Endometrium (tissue), 2 donors: Measurements from ENCODE around the gene KCNH1.
"Not testable (repeated sequence)": the region's sequence is repeated elsewhere in the genome, so short reads cannot be mapped to it uniquely, and the experiment has no call there.

Experiments used
- FAIRE-seq: peaks from 2 replicates; lab custom pipeline; 2012; peaks lifted over from hg19 to GRCh38; lab: Jason Lieb, UNC
- donor health status: control.
- donor health status: control.

The KCNH1 gene

DNA sequence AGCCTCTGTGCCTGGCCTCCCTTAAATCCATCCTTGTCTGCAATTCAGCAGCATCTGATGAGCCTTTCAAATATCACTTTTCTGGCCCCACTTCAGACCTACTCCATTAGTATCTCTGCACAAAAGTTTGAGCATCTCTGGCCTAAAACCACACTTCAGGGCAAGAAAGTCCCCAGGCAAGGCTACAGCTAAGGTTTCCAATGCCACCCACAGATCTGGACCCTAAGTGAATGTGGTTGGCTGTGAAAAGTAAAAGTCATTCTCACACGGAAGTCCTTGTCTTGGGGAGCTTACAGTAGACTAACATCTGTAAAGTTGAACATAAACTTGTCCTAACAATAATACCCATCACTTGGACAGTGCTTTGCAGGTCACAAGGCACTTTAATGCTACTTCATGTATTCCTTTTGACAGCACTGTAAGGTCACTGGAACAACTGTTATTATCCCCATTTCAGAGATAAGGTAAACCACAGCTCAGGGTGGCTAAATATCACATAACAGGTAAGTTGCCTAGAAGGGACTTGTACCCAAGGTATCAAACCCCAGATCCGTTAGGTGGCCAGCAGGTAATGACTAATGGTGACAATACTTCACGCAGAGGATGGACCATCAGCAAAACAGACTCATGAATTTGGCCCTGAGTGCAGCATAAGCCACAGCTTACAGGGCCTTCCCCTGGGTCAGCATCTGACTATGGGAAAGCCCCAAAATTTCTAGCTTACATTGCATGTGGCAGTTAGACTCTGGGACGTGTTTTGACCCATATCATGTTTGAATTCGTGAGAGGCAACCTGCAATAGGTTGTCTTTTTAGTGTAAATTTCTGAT lies 449.3 kb downstream of the KCNH1 start:
- no peak for FAIRE-seq

DNA sequence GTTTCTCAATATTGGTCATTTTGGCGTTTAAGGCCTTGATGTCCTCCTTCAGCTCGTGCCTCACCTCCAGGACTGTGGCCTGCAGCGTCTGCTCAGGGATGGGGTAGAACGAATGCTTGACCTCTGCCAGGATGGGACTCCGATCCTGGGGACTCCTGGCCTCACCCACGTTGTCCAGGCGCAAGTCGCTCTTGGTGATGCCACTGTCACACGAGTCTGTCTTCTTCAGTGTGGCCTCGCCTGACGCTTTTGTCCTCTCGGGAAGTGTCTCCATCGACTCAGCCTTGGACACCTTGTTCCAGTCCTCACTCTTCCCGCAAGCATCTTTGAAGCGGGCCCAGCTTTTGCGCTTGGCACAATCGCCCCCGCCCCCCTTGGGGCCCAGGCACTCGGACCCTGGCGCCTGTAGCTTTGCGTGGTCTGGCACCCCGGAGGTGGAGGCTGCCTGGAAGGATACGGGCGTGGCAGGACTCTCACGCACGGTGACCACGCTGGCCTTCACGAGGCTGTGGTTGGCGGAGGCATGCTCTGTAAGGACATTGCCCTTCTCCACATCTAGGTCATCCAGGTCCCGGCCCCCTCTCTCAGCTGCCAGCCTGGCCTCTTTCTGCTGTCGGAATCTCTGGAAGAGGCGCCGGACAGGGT lies 450.4 kb downstream of the KCNH1 start:
- no peak for FAIRE-seq

- FAIRE-seq, result no peak
Measured at GRCh38 chr1:210681158-210681557, 452.8 kb downstream of the KCNH1 start.

DNA sequence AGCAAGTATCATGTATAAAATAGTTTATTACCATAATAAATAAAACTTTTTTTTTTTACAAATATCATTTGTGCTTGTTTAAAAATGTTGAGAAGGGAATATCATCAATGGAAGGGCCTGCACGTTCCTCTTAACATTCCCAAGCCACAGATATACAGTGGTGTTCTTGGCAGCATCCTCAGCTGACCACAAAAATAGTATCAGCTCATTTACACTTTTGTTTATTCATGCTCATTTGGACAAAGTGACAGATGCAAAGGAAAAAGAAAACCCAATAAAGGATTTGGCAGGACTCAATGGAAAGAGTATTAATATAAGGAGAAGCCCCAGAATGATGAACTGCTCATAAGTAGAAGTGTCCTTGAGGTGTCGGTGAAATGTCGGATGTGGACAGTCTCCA lies 455.6 kb downstream of the KCNH1 start:
- no peak for FAIRE-seq

- FAIRE-seq, result no peak
Measured at GRCh38 chr1:210677533-210677932, 456.4 kb downstream of the KCNH1 start.

GRCh38 chr1:210676539-210676938 lies 457.4 kb downstream of the KCNH1 start:
- no peak for FAIRE-seq

- no peak for FAIRE-seq
Measured at GRCh38 chr1:210674151-210674550, 459.8 kb downstream of the KCNH1 start.

GRCh38 chr1:210669951-210670350 lies 464.0 kb downstream of the KCNH1 start:
- no peak for FAIRE-seq

DNA sequence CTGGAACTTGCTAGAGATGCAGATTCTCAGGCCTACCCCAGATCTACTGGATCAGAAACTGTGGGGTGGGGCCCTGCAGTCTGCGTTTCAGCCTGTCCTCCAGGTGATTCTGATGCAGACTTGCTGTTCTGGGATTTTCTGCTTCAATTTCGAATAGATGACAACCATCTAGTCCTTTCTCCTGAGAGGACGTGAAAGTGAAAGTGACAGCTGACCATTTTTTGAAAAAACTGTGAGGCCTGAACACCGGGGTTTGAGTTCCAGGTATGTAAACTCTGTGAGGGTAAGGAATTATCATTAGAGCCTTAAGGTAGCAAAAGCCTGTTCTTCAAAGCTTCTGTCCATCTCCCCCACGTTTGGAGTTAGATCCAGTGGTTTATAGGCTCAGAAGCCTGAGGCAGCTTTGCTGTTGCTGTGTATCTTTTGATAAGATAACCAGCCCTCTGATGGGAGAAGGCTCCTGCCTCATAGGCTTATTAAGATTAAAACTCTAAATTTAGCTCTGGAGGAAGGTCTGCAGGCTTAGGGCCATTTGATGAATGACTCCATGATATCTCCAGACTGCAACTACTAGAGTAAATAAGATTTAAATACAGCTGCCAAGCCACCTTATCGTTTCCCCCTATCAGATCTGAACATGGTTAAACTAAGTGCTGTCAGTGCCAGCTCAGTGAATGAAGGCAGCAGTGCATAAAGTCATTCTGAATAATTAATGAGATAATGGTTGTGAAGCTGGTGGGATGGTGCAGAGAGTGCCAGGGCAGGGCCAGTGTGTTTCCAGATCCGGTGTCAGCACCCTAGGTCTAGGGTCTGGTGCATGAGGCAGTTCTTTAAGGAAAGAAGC lies 470.0 kb downstream of the KCNH1 start:
- no peak for FAIRE-seq

GRCh38 chr1:210662291-210663050 lies 471.5 kb downstream of the KCNH1 start:
- FAIRE-seq, result no peak

- FAIRE-seq, result not testable (repeated sequence)
Measured at GRCh38 chr1:210661520-210661919, 472.4 kb downstream of the KCNH1 start.

- no peak for FAIRE-seq
Measured at GRCh38 chr1:210657806-210658205, 476.1 kb downstream of the KCNH1 start.

DNA sequence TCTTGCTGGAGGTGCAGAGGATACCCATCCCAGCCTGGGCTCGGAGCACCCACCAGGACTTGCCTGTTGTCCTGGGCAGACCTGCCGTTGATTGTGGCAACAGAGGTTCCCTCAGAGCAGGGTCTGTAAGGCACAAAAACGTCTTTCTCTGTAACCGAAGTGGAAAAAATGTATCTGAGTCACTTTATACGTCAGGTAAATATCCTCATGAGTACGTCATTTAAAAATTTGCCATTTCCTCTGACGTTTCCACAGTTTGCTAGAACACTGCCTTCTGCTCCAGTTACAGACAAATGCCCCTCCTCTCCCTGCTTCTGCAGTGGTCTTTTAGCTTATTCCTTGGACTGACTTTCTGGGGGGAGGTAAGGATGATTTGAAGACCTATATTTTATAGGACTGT lies 478.4 kb downstream of the KCNH1 start:
- no peak for FAIRE-seq

- no peak for FAIRE-seq
Measured at GRCh38 chr1:210654176-210654981, 479.6 kb downstream of the KCNH1 start.

DNA sequence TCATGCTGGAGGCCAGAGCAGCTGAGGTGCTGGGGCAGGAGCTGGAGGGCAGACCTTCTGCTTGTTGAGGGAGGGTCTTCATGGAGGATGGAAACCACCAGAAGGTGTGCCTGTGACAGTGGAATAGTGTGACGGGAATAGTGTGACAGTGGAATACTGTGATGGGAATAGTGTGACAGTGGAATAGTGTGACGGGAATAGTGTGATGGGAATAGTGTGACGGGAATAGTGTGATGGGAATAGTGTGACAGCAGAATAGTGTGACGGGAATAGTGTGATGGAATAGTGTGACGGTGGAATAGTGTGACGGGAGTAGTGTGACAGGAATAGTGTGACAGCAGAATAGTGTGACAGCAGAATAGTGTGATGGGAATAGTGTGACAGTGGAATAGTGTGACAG lies 480.2 kb downstream of the KCNH1 start:
- no peak for FAIRE-seq

GRCh38 chr1:210652329-210652954 lies 481.5 kb downstream of the KCNH1 start:
- FAIRE-seq, result no peak

GRCh38 chr1:210650403-210650802 lies 483.5 kb downstream of the KCNH1 start:
- FAIRE-seq, result no peak

- no peak for FAIRE-seq
Measured at GRCh38 chr1:210648588-210649269, 485.2 kb downstream of the KCNH1 start.

- FAIRE-seq, result no peak
Measured at GRCh38 chr1:210647406-210648333, 486.3 kb downstream of the KCNH1 start.
